AG09309 (cell line): ENCODE results near the gene RAB8A.

Source experiments
- DNase-seq: peaks from one replicate; pipeline ENCODE4 v3.0.0-alpha.2; 2010; ENCODE audit warnings: low read depth
- H3K4me3 ChIP-seq: 2 replicates; pipeline ENCODE4 v1.5.1; 2011; ENCODE audit warnings: mild to moderate bottlenecking, low read depth, low read length, moderate library complexity; ENCODE audit not compliant: control insufficient read depth
- TF ChIP-seq, protein P1 (sequence below): IDR thresholded peaks from 2 replicates; pipeline ENCODE4 v1.5.1; 2011; ENCODE audit warnings: mild to moderate bottlenecking, low read depth, low read length, inconsistent platforms; ENCODE audit not compliant: insufficient read depth, control insufficient read depth; ENCODE audit errors: missing control alignments

The RAB8A gene

DNA sequence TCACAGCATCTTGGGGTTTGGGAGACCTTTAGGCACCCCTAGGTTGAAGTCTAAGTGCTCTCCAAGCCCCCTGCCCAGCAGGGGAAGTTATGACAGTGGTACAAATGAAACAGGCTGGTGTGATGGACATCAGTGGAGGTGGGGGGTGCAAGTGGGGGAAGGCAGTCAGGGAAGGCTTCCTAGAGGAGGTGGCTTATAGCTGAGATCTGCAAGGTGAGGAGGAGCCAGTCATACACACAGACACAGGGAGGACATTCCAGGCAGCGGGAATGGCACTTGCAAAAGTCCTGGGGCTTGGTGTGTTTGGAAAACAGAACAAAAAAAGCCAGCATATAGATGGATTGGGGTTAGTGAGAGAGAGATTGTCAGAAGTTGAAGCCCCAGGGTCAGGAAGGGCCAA lies 43.4 kb downstream of the RAB8A start:
- TF ChIP-seq, protein P1, sequence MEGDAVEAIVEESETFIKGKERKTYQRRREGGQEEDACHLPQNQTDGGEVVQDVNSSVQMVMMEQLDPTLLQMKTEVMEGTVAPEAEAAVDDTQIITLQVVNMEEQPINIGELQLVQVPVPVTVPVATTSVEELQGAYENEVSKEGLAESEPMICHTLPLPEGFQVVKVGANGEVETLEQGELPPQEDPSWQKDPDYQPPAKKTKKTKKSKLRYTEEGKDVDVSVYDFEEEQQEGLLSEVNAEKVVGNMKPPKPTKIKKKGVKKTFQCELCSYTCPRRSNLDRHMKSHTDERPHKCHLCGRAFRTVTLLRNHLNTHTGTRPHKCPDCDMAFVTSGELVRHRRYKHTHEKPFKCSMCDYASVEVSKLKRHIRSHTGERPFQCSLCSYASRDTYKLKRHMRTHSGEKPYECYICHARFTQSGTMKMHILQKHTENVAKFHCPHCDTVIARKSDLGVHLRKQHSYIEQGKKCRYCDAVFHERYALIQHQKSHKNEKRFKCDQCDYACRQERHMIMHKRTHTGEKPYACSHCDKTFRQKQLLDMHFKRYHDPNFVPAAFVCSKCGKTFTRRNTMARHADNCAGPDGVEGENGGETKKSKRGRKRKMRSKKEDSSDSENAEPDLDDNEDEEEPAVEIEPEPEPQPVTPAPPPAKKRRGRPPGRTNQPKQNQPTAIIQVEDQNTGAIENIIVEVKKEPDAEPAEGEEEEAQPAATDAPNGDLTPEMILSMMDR = no peak
- H3K4me3 ChIP-seq = no peak overlapping the region
- DNase-seq = no peak

DNA sequence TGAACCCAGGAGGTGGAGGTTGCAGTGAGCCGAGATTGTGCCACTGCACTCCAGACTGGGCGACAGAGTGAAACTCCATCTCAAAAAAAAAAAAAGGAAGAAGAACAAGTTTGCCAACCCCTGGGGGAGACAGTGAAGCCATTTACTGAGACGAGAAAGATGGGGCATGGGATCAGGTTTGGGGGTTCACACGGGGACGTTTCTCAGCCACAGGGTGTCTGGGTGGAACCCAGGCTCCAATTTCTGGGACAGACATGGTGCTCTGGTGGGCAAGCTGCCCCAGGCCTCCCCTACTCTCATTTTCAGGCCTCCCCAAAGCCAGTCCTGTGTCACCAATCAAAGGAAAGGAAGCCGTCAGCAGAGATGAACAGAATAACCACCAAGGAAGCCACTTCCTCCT lies 45.2 kb downstream of the RAB8A start:
- no peak for DNase-seq
- no peak overlapping the region for H3K4me3 ChIP-seq
- TF ChIP-seq, protein P1 = no peak

DNA sequence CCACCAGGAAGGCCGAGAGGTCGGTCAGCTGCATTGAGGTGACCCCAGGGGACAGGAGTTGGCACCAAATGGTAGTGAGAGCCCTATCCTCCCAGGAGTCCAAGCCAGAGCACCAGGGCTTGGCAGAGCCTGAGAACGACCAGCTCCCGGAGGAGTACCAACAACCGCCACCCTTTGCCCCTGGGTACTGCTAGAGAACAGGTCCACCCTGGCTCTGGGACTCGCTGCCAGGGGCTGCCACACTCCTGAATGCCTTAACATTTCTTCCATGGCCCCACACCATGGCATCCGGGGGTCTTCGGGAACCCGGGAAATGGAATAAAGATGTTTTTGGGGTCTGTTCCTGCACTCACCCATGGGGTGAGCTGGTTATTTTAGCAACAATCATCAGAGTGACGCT lies 45.9 kb downstream of the RAB8A start:
- no peak overlapping the region for H3K4me3 ChIP-seq
- DNase-seq = no peak
- TF ChIP-seq, protein P1 = no peak

DNA sequence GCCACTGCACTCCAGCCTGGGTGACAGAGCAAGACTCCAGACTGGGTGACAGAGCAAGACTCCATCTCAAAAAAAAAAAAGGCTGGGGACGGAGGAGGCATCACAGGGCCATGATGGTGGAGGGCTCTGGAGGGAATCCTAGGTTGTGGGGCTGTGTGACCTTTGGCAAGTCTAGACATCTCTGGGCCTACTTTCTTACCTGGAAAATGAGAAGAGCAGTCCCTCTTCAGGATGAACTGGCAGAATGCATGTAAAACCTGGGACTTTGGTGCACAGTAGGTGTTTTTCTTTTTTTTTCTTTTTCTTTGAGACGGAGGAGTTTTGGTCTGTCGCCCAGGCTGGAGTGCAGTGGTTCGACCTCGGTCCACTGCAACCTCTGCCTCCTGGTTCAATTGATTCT lies 48.0 kb downstream of the RAB8A start:
- TF ChIP-seq, protein P1 = no peak

DNA sequence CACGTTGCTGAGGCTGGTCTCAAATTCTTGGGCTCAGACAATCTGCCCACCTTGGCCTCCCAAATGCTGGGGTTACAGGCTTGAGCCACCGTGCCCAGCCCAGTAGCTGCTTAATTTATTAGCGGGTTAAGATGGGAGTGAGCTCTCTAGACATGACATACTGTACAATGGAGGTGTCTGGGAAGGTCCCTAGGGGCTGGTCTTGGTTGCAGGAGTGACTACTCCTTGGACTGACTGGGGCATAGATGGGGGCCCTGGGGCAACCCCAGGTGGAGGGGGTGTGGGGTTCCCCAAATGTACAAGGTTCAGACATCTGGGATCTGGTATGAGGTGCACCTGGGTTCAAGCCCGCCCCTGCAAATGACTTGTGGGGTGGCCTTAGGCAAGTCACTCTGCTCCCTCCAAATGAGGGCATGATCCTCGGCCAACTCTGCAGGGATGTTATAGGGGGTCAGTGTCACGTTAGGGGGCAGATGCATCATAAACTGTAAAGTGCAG lies 48.8 kb downstream of the RAB8A start:
- no peak overlapping the region for H3K4me3 ChIP-seq
- TF ChIP-seq, protein P1 = no peak
- no peak for DNase-seq

More for the DNA sequence above, 48.0 kb downstream of the RAB8A start:
- no peak overlapping the region for H3K4me3 ChIP-seq
- no peak for DNase-seq

DNA sequence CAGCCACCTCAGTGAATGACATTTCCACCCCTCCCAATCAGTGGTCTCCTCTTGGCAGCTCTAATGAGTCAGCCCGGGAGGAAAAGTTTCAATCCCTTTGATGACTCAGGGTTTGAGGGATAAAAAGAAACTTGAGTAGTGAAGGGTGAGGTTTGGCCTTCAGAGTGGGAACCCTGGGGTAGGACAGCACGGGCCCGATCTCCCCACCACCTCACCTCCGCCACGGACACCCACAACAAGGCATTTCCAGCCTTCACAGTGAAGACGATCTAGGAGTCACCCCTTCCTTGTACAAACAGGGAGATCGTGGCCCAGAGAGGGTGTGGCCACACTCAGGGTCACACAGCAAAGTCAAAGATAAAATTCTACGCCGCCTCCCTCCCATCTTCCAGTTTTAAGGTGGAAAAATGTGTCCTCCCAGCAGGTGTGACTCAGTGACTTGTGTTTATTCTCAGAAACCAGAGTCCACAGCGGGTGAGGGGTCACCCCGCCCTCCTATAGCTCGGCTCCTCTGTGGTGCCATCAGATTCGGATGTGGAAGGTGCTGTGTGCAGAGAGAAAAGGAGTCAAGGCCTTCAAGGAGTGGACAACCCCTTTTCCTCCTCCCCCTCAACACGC lies 49.4 kb downstream of the RAB8A start:
- peak; percentile 14 for DNase-seq
- no peak overlapping the region for H3K4me3 ChIP-seq
- TF ChIP-seq, protein P1 = no peak
